M059J (cell line): Measurements from ENCODE around the gene CFAP157. TPM values are rescaled to one million over a fixed set of nuclear protein-coding genes. Genes with fewer than 3 reads are reported as not detected.

Experiments used
- DNase-seq: peaks from one replicate; pipeline ENCODE4 v3.0.0-alpha.2; 2012; ENCODE audit warnings: low read depth
- total RNA-seq: library from RNA; depleted of rRNA; stranded (reverse); fragments of >200 nt; shearing (Covaris generic); gene quantifications from 2 replicates; pipeline ENCODE4 v1.2.3, GENCODE V29; 2014; rRNA removed

CFAP157 gene
- total RNA-seq = not detected in 2 replicates

DNA sequence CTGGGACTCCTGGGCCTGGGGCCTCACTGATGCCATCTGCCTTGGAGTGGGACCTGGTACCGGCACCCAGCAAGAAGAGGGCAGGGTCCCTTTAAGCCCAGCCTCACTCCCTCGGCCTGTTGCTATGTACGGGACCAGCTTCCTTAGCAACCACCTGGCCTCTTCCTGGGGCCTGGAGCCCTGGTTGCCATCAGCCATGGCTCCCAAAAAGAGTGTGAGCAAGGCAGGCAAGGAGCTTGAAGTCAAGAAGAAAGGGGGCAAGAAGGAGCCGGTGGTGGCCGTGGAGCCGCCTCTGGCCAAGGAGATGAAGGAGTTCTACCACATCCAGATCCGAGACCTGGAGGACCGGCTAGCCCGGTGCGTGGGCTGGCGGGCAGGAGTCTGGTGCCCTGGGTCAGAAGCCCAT lies at the start of gene CFAP157:
CFAP157 (plus strand) TSS at position 153 of the 406 bp plus-strand sequence; CDS start at position 197, 44 bp downstream.
- peak; percentile 56 for DNase-seq

DNA sequence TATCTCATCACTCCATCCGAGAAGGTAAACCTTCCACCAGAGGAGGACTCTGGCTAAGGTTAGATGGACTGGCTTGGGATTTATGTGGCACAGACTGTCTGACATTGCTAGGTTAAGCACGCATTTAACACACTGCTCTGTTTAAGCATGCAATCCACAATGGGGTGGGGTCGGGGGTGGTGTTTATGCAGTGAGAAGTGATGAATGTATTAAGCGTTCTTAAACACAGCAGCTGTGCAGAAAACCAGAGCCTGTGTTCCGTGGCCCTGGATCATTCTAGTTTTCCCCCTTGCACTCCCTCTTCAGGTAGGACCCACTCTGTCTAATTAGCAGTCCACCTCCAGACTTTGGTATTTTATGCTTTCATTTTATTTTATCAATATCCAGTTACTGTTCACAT lies 48.4 kb upstream of the CFAP157 start:
- no peak for DNase-seq

DNA sequence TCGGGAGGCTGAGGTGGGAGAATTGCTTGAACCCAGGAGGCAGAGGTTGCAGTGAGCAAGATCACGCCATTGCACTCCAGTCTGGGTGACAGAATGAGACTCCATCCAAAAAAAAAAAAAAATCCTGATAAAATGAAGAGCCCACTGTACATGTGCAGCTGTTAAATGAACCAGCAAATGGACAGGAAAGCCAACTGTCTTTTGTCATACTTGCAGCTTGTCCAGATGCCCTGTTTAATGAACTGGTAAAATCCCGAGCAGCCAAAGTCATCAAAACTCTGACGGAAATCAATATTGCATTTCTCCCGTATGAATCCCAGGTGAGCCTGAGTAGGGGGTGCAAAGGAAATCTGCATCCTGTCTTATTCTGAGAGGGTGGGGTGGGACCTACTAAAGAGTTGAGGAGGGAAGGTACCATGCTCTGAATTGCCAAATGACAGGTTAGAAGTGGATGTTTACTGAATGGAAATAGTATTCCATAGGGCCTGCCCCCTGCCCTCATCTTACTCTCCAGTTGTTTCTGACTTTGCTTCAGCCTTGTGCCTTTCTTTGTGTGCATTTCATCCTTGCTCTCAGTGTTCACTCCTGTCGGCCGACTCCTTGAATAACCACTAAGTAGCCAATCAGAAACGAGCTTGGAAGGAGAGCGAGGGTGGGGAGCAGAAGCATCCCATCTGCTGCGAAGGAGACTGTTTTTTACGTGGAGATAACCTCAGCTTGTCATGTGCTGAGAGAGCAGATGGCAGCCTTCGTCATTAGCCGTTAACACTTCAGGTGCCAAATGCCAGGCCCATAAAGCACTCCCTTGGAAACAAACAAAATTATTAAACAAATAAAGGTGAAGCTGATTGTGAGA lies 45.7 kb upstream of the CFAP157 start:
- DNase-seq = no peak

DNA sequence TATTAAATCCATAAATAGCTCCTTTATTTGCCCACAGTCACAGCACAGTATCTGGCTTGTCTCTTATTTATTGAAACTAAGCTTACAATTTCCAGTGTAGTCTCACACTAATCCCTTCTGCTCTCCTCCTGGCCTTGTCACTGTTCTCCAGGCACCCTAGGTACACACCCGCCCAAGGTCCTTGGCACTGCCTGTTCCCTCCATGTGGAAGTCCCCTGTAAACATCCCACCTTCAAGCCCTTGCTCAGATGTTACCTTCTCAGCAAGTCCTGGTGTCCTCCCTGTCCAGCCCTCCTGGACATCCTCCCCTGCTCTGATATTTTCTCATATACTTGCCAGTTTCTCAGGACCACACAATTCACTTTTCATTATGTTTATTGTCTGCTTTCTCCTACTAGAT lies 44.2 kb upstream of the CFAP157 start:
- no peak for DNase-seq

DNA sequence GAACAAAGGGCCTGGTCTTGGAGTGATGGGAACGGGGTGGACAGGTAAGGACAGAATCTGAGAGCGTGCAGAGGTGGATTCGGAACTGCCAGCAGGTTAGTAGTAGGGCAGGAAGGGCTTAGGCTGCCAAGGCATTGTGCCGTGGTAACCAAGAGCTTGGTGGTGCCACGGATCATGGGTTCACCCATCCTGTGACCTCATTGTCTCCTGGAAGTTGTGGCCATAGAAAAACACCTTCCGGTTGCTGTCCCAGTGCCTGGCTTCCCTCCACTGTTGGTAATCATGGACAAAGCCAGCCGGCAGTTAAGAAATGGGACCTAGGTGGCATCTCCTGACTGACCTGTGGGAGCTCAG lies 42.5 kb upstream of the CFAP157 start:
- no peak for DNase-seq

DNA sequence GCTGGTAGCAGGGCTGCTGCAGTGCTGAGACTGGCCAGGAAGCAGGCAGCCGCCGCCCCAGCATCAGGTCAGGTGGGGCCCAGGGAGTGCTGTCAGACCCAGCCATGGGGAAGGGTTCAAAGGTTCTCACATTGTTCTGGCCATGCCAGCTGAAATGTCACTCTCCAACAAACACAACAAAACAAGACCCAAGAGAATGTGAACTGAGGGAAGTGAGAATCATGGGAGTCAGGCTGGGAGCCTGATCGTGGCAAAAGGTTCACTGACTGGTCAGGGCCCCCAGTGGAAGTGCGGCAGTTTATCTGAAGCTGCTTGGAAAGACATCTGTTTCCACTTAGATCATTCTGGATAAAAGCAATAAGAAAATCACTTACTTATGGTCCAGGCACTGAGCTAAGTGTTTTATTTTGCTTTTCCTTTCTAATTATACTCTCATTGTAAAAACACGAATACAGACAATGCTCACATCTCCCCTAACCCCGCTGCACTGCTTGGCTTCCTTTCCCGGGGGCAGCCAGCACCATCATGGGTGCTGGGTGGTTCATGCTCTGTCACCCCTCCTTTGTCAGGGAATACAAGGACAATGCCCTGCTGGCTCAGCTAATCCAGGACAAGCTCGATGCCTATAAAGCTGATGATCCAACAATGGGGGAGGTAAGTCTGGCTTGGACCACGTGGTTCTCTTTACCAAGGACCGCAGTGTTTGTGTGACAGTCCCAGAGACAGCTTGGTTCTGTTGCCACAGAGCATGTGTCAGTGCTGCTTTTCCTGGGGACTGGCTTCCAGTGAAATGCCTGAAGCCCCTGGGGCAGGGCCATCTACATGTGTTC lies 41.9 kb upstream of the CFAP157 start:
- no peak for DNase-seq

DNA sequence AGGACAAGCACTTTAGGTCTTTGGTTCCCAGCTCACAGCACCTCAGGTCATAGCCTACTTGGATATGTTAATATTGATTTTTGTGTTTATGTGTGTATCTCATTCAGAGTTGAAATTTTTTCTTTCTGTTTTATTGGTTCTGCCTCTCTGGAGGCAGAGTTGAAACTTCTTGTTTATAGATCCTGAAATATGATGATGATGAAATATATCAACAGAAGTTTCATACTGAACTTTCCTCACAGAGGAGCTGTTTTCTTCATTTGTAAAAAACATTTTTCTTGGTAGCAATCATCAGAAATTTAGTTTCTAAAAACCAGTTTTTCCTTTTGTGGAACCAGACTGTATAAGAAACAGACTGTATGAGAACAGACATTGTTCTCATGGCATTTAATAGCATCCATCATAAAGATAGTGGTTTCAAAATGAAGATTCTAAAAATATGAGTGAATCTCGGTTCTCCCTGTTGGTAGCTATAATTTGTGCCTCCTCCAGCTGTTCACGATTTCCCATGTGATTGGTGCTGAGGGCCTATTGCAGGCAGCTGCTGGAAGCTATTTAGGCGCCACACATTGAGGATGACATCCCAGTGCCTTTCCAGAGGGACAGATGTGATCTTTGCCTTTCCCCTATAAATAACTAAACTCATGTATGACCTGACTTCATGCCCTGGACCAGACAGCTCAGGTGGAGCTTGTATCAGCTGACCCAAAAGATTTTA lies 39.5 kb upstream of the CFAP157 start:
- DNase-seq = no peak

DNA sequence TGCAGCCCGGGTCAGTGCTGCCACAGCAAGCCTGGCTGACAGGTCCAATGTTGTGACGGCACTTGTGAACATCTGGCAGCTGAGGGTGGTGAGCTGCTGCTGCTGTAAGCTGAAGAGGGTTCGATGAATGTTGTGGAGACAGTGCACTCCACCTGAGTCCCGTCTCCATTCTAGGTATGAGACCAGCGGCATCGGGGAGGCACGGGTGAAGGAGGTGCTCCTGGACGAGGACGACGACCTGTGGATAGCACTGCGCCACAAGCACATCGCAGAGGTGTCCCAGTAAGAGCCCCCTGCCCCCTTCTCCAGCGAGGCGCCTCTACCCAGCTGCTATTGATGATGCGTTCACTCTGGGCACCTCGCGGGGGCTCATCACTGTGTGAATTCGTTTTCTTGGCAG lies 38.9 kb upstream of the CFAP157 start:
- no peak for DNase-seq

DNA sequence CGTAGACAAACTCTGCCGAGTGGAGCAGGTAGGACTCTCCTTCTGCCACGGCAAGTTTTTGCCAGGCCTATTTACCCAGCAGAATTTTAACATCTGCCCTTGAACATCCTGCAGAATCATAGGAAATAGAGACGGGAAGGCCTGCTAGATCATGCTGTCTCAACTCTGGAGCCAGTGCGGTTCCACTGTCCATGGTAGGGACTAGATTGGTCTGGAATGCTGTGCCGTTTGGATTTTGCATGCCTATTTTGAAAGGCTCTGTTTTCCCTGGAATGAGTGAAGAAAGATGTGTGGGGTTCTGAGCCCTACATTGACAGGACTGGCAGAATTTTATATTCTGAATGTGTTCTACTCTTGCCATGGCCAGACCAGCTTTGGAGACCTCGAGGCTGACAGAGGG lies 33.6 kb upstream of the CFAP157 start:
- no peak for DNase-seq

DNA sequence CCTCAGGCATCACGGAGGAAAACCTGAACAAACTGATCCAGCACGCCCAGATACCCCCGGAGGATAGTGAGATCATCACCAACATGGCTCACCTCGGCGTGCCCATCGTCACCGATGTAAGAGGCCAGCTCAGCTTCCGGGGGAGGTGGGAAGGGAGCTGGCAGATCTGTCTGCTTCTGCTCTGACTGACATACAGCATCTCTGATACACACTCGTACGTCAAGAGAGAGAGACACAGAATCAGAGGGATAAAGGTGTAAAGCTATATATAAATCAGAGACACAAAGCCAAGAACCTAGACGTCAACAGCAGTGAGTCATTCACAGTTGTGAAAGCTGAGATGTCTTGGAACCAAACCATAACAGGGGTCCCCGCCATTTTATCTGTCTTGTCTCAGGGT lies 30.1 kb upstream of the CFAP157 start:
- DNase-seq = no peak

DNA sequence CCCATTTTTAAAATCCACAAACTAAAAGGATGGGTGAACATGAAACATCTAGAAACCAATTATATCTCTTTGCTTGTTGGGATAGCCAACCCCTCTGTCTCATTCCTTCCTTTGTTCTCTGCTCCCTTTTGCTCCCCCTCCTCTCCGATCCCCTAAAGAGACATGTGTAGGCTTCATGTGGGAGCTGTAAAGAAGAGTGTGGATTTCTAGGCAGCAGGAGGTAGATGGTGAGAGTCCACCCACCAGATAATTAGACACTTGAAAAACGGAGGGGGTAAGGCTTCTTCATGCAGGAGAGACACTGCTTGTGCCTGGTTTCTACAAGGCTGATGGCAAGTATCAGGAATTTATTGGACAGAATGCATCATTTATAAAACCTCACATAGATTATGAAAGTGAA lies 27.3 kb upstream of the CFAP157 start:
- DNase-seq = no peak

DNA sequence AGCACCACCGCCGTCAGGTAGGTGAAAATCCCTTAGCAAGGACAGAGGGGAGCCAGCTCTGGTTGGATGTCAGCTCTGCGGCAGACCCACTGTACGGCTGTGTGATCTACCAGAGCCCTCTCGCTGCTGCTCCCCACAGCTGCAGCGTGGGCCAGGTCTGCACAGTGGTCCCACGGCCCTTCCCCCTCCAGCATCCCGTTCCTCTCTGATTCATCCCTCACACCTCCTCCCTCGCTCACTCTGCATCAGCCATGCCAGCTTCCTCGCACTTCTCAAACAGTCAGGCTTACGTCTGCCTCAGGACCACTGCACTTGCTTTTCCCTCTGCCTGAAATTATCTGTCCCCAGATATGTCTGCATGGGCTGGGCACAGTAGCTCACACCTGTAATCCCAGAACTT lies 26.6 kb upstream of the CFAP157 start:
- DNase-seq = no peak

DNA sequence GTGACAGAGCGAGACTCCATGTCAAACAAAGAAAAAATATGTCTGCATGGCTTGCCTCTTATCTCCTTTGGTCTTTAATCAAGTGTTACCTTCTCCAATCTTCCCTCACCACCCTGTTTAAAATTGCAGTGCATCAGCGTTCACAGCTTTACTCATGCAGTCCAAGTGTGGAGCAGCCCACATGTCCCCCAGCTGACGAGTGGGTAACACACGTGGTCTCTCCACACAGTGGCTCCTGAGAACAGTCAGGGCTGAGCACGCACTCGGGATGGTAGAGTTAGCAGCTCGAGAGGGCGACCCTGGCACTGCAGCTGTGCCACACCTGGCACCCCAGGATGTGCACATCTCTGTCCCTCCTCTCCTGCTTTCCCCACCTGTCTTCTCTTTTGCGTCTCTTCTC lies 25.9 kb upstream of the CFAP157 start:
- no peak for DNase-seq

DNA sequence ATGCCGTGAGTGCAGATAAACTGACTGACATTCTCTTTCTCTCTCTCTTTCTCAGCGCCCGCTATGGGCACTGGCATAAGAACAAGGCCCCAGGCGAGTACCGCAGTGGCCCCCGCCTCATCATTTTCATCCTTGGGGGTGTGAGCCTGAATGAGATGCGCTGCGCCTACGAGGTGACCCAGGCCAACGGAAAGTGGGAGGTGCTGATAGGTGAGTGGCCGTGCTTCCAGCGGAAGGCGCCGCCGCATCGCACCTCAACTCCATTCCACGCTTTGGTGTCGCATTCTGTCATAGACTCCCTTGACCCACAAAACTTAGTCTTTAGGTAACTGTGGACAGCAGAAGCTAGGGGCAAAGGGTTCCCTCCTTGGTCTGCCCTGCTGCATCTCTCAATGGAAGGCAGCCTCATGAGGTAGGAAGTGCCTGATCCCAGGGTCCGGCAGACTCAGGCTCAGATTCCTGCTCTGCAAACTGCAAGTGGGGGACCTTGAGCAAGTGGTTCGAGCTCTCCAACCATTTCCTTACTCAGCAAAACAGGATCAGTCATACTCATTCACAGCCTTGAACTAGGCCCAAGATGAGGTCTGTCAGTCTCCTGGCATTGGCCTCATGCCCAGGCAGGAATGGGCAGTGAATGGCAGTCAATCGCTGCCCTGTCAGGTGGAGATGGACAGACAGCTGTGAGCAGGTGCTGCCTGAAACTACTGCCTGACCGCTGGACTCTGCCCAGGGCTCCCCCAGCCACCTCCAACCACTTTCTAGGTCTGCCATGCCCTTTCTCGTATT lies 24.2 kb upstream of the CFAP157 start:
- DNase-seq = peak; percentile 56

DNA sequence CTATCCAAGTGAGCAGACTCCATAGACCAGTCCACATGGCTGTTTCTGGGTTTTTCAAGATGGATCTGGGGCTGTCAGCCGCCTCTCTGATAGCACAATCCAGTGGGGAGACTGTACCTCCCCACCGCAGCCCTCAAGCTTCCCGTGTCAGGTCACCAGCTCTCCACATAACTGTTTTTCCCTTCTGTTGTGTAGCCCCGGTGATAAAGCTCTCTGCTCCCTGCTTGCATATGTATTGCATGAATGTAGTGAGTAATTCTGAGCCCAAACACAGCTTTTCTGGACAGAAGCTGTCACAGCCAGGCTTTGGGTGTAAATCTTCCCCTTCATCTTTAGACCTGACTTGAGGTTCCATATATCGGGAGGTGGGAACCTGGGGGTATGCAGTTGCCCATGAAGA lies 23.1 kb upstream of the CFAP157 start:
- peak; percentile 87 for DNase-seq

DNA sequence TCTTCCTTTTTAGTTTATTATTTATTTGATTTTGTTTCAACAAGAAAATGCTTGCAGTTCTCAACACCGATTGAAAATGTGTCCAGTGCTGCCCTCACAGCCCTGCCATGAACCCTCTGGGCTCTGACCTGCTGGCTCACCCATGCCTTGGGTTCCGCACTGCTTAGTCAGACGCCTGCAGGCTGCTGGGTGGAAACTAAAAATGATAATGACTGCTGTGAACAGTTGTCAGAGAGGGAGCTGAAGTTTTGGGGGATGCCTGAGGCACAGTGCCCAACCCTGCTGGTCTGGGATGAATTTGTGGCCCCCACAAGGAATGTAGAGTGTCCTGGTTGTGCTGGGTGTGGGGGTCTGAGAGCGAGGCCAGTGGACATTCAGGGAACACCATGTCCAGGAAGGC lies 22.2 kb upstream of the CFAP157 start:
- DNase-seq = peak; percentile 88

DNA sequence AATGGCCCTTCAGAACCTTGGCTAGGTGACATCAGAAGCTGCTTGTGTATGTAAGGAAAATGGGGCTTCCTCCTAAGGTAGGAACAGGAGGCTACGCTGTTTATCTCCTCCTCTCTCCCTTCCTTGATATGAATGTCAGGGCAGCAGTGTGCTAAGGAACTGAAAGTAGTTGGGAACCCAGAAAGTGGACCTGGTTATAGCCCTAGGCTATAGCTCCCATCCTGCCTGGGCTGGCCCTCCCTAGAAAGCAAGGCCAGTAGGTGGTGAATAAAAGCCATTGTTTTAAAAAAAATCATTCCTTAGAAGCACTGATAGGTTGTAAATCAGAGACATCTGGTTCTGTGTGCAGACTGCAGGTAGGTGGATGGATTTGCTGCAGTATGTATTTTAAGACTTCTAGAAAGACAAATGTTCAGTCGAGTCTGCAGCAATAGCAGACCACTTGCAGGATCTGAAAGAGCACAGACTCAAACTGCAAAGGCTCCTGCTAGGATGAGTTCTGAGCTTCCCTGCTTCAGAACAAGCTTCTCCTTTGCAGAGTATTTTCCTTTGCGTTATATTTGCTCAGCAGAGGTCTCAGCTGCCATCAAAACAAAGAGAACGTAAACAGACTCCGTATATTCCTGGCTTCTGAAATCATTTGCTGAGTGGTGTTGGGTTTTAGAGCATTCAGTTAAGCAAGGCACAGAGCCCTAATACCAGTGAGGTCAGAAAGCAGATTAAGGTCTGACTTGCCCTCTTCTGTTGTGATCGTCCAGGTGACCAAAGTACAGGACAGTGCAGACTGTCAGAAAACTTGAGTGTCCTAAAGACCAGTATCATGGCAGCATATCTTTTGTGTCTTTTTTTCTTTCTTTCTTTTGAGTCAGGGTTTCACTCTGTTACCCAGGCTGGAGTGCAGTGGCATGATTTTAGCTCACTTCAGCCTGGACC lies 20.1 kb upstream of the CFAP157 start:
- DNase-seq = peak; percentile 50

DNA sequence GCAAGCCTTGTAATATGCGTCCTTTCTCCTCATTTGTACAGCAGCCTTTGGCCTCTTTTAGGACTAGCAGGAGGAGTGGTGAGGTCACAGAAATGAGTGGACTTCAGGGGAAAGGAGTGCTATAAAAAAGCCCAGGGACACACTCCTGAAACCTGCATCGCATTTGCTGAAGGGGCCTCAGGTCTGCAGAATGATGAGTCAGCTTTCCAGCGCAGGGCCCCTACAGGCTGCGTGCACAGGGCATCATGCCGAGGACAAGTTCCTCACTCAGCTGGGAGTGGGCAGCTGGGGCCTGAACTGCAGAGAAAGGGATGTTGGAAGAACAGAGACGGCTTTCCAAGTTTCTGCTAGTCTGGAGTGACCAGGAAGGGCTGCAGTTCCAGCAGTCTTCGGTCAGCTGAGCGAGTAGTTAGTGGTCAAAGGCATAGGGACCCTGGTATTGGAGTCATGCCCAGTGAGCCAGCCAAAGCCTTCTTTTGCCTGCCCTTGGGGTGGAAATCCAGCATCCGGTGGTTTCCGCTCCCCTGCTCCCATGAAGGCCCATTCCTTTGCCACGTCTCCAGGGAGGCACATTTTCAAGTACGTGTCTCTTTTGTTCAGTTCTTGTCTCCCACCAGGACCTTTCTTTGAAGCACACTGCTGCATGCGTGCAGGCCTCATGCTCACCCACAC lies 17.3 kb upstream of the CFAP157 start:
- DNase-seq = no peak

DNA sequence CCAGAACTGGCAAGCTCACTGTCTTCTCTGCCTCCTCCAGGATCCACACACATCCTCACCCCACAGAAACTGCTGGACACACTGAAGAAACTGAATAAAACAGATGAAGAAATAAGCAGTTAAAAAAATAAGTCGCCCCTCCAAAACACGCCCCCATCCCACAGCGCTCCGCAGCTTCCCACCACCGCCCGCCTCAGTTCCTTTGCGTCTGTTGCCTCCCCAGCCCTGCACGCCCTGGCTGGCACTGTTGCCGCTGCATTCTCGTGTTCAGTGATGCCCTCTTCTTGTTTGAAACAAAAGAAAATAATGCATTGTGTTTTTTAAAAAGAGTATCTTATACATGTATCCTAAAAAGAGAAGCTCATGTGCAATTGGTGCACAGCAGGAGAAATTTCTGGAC lies 16.1 kb upstream of the CFAP157 start:
- DNase-seq = no peak

DNA sequence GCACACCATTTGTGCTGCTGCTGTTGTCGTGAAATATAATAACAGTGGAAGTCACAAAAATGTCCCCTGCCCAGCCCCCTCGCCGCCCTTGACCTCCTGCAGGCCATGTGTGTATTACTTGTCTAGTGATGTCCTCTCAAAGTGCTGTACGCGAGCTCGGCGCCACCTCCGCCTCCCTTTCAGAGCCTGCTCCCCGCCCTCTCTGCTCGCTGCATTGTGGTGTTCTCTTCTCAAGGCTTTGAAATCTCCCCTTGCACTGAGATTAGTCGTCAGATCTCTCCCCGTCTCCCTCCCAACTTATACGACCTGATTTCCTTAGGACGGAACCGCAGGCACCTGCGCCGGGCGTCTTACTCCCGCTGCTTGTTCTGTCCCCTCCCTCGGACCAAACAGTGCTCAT lies 14.7 kb upstream of the CFAP157 start:
- DNase-seq = no peak
